Esophagus muscularis mucosa (tissue), 3 donors: ENCODE data around the gene ZNF385A.

ENCODE experiments used
- CTCF ChIP-seq, 3 experiments: fragments of 200-600 bp in 2 of 3; fragments of 450-650 bp in 1 of 3; sonication (generic) in 2 of 3; IDR thresholded peaks; one replicate each; pipeline ENCODE4 v1.5.1; 2017 to 2019; ENCODE audit warnings: antibody characterized with exemption in 3 of 3, mild to moderate bottlenecking in 2 of 3, moderate library complexity in 1 of 3
- POLR2A ChIP-seq: fragments of 450-650 bp; IDR thresholded peaks from one replicate; pipeline ENCODE4 v1.6.1; 2017; ENCODE audit warnings: antibody characterized with exemption, moderate library complexity, mild to moderate bottlenecking, low read depth
- POLR2AphosphoS5 ChIP-seq, 2 donors: sonication (generic); formaldehyde crosslinking; IDR thresholded peaks; one replicate each; pipeline ENCODE4 v1.6.1; 2017; ENCODE audit warnings: antibody characterized with exemption in 2 of 2

- TF ChIP-seq CTCF (IDR thresholded peaks at IDR 0.05): no peak
- TF ChIP-seq POLR2A: no peak
- TF ChIP-seq POLR2AphosphoS5 (IDR thresholded peaks at IDR 0.05): no peak
Measured at GRCh38 chr12:54374562-54375258, 9.8 kb downstream of the ZNF385A start.
